HG03378 (cell line): ENCODE measurements around the gene MATN4.

Source experiments
- ATAC-seq: cut with Tn5 transposase; IDR thresholded peaks from one replicate; pipeline ENCODE4 v1.9.1; 2021; ENCODE audit warnings: mild to moderate bottlenecking, moderate library complexity; ENCODE audit not compliant: unreplicated experiment

MATN4 gene

GRCh38 chr20:45293041-45294002, 14.8 kb downstream of the MATN4 start:
- ATAC-seq, result no peak

DNA sequence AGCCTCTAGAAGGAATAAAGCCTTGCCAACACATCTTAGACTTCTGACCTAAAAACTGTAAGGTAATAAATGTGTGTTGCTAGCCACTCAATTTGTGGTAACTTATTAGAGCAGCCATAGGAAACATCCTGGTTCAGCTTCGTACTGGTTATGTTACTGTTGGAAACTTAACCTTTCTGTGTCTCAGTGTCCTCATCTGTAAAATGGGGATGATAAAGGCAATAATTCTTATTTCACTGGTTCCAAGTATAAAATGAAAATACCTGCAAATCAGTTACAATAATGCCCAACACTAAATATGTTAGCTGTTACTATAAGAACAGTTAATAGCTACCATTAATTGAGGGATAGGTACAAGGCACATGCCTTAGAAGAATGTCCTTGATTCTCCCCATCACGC, 15.8 kb downstream of the MATN4 start:
- no peak for ATAC-seq

GRCh38 chr20:45291526-45291925, 16.6 kb downstream of the MATN4 start:
- no peak for ATAC-seq

GRCh38 chr20:45290677-45291355, 17.3 kb downstream of the MATN4 start:
- no peak for ATAC-seq

DNA sequence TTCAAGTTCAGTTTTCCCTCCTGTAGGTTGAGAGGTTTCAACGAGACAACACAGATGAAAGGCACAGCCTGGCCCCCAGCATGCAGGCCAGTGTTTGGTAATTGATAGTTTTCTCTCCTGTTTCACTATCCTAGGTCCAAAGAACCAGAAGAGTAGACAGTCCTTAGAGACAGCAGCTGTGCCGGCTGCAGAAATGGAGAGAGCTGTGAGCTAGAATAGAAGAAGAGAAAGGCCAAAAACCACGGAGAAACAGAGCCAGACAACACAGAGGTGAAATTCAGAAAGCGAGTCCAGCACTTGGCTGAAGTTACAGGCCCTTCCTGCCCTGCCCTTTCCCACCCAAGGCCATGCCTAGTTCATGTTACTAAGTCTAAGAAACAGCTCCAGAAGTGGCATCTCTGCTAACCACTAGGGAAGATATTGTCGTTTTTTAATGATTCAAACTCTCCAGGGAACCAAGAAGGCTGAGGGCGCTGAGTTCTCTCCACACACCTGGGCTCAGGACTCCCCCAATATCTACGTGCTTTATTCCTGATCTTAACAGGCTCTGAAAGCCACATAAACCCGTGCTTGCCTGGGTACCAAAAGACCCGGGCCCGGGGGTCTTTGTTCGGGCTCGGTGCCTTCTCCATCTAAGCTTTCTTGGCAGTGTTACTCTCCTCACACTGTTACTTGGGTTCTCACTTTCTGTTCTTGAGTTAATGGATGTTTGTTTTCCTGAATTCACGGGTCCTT, 18.0 kb downstream of the MATN4 start:
- ATAC-seq, result no peak

DNA sequence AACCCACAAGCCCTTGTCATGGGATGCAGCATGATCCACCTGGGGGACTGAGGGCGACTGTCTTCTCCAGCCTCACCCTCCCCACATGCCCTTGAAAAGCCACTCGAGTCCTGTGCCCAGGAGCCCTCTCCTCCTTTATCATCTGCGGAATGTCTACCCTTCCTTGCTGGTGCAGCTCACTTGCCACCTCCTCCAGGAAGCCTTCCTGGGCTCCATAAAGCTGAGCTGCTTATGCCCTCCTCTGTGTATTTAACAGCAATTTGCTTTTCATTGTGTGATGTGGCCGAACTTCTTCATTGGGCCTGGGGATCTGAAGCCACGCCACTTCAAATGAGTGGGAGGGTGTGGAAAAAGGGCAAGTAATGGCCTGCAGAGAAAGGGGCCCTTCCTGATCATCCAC, 19.2 kb downstream of the MATN4 start:
- ATAC-seq, result no peak

DNA sequence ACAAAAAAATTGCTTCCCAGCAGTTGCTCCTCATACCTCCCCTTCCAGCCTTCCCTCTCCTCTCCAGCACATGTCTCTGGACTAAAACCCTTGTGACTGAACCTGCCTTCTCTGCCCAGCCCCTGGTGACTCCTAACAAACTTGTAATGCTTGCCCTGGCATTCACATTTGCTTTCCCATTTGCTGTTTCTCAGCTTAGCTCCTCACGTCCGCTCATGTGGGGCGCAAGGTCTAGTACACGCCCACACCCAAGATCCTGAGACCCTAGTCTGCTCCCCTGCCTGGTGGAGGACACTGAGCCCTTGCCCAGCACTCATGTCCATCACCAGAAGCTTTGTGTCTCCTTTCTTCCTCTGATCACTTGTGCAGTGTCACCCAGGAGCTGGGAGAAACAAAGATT, 19.7 kb downstream of the MATN4 start:
- ATAC-seq, result no peak

- ATAC-seq, result no peak
These were observed 24.5 kb downstream of the MATN4 start for GRCh38 chr20:45283551-45284057.

DNA sequence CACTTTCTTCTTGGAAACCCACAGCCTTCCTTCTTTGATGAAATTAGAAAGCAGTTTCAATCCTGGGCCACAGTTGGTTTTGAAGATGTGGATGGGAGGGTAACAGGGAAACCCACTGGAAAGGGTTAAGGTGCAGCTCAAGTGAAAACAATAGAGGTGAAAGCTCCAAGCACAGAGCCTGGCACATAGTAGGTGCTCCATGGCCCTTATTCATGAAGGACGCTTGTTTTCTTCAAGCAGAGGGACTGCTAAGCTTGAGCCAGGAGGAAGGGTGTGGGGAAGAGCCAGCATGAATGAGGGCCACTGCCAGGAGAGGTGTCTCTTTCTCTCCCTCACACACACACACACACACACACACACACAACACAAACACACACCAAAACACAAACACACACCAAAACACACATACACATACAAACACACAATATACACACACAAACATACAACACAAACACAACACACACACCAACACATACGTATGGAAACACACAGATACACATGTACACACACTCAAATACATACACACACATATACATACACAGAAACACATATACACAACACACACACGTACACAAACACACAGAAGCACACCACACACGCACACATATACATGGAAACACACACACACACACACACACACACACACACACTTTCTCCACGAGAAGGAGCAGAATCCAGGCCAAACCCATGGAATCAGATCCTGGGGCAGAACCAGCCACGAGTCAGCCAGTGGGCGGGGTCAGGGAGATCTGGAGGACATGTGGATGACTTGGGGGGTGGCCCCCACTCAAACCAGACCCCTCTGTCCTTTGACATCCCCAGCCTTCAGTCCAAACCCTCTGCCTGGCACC, 25.2 kb downstream of the MATN4 start:
- no peak for ATAC-seq

DNA sequence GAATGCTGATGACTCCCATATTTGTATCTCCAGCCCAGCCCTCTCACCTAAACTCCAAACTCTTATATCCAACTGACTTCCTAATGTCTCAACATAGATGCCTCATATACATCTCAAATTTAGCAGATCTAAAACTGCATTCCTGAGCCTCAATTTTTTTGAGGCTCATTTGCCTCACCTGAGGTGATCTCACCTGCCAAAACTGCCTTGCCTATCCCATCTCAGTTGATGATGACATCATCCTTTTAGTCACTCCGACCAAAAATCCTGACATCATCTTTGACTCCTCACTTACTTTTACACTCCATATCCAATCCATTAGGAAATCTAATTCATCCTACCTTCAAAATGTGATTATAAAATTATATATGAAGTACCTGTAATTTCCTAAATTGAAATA, 28.1 kb downstream of the MATN4 start:
- ATAC-seq, result no peak

DNA sequence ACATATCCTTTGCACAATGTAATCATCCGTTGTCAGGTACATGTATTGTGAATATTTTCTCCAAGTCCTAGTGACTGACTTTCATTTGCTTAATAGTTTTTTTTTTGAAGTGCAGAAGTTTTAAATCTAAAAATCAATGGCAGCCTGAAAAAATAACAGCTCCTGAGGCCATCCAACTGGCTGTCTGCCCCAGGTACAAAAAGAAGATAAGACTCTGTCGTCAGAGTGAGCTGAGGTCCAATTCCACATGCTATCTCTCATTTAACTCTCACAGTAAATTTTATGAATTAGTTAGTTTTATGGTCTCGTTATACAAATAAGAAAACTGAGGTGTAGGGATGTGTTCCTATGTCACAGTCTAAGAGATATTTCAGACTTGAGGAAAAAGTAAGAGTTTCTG, 32.8 kb downstream of the MATN4 start:
- no peak for ATAC-seq

- no peak for ATAC-seq
These were observed 38.3 kb downstream of the MATN4 start for GRCh38 chr20:45269754-45270270.

DNA sequence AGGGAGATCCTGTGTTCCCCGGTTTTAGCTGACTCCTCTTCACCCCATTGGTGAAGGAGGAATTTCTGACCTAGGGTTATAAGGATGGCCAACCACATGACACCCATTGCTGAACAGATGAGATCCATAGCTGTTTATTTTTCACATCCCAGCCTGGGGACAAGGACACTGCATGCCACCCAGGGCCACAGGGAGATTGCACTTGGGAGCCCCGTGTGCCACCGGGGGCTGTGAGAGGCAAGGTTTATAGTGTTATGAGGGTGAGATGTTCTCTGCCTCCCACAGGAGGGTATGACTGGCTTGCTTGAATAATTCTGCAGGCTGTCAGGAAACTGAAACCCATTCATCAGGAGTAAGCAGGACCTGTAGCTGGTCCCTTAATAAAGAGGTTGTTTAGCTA, 39.0 kb downstream of the MATN4 start:
- no peak for ATAC-seq

GRCh38 chr20:45268531-45268930, 39.6 kb downstream of the MATN4 start:
- no peak for ATAC-seq

DNA sequence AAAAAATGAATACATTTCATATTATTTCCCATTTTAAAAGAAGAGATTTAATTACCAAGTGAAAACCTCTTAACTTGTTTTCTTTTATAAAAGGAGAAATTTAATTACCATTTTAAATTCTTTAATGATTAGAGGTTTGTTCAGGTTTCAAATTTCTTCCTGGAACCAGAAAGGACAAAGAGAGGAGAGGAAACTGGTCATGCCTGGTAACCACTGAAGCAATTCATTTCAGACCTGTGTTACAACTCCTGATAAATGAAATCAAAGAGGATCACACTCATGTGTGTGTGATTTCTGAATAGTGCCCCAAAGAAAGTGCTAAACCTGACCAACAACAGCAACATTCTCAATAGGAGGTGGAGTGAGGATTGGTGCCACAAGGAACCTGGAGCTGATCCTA, 41.1 kb downstream of the MATN4 start:
- ATAC-seq, result no peak

DNA sequence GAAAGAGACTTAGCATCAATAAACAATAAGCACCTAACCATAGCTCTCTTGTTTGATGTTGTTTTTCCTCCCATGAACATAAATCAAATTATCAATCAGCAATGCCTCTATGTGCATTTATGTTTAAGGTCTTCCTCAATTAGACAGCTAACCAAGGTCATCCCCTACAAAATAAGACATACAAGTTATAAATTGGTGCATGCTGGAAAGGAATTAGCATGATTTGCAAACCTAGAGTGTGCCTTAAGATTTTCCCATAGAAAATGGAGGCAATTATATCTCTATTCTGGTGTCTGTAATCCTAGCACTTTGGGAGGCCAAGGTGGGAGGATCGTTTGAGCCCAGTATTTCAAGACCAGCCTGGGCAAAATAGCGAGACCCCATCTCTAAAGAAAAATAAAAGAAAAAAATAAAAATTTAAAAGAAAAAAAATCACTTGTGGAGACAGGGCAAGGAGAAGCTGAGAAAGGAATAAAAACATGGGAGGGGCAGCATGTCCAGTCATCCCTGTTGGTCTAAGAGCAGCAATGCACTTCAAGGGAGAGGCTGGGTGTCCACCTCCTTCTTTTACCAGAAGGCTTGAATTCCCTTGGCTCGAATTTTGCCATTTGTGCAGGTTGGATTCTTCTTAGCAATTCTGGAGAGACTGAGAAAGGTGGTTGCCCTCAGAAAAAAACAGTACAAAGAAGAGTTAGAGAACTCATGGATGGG, 44.4 kb downstream of the MATN4 start:
- ATAC-seq, result no peak

GRCh38 chr20:45258664-45259063, 49.4 kb downstream of the MATN4 start:
- ATAC-seq, result no peak

DNA sequence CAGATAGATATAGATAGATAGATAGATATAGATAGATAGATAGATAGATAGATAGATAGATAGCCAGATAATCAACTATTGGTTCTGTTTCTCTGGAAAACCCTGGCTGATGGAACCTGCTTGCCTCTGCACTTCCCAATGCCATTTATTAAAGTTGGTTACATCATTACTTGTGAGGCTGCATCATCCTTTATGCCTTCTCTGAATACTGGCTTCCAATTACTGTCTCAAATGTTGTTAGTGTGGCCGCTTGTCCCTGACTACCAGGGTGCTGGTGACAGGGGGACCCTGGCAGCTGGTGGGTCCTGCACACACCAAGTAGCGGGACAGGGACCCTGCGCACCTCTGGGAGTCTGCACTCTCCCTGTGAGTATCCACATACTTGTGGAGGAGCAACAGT, 49.8 kb downstream of the MATN4 start:
- no peak for ATAC-seq

- ATAC-seq, result no peak
These were observed 50.4 kb downstream of the MATN4 start for GRCh38 chr20:45257711-45258110.

DNA sequence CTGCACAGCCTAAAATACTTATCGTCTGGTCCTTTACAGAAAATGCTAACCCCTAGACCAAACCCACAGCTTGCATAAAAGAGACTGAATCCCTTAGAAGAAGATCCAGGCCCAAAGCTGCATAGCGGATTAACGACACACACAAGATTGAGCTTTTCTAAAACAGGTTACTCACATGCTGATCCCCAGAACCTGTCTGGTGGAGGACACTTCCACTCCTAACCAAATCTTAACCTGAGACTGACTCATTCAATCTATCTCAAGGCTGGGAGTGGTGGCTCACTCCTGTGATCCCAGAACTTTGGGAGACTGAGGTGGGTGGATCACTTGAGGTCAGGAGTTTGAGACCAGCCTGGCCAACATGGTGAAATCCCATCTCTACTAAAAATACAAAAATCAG, 50.9 kb downstream of the MATN4 start:
- ATAC-seq, result no peak
